Measurements from ENCODE around the gene CAMTA1.

DNA sequence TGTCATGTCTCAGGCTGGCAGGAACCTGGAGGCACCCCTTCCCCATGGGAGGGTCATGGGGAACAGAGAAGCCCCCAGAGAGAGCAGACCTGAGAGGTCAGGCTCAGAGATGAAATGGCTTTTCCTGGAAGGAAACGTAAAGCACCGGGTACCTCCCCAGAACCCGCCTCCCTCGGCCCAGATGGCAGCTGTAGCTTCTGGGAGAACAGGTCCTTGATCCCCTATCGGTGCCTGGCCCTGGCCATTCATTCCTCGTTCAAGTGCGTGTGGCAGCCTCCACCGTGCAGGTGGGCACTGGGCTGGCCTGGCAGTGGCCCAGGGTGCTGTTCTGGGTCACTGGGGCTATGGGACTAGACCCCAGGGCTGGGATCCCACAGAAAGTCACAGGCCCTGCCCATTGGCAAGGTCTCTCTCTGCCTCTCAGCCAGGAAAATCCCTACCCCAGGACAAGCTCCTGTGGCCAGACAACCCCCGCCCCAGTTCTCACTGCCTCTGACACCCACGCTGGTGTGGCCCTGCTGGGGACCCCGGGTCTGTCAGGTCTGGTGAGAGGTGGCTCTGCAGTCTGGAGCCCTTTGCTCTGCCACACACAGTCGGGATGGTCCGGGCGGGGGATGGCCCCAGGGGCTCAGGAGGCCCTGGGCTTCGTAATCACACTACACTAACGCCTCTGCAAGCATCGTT lies 802.7 kb downstream of the CAMTA1 start:
- no peak for TF ChIP-seq BACH2 (CRISPR knock-in tag; IDR thresholded peaks at IDR 0.05; ENCODE audit: borderline replicate concordance)
- no peak for TF ChIP-seq ZFP3 (CRISPR knock-in tag; IDR thresholded peaks at IDR 0.05)
- no peak for TF ChIP-seq CSDC2 (CRISPR knock-in tag; IDR thresholded peaks at IDR 0.05)
- TF ChIP-seq ISL1 (CRISPR knock-in tag; IDR thresholded peaks at IDR 0.05) = no peak
- TF ChIP-seq ZC3H10 (CRISPR knock-in tag; IDR thresholded peaks at IDR 0.05) = no peak
